ENCODE measurements around the gene COPB1. TPM values are rescaled to one million over a fixed set of nuclear protein-coding genes. Genes with fewer than 3 reads are reported as not detected.

COPB1 gene
- polyA plus RNA-seq, 1 donor (not counting 4 experiments of a cell fraction or from before 2014, with no cell fraction given), result 169 TPM

DNA sequence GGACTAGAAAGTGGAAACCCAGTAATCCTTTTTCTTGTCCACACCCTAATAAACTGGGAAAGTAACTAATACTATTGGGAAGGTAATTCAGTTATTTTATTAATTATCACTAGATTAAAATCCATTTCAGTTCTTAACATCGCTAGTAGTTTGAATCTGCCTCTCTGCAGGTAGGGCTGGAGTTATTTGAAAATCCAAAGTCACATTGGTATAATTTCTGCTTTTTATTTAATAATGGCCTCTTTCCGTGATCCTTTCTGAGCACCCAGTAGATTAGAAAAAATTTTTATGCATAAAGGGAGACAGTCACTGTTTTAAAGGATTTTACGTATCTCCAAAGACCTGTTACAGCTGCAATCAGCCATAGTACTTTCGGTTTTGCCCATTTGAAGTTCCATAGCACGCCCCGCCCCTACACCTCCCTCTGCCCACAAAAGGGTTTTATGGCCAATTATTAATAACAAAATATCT lies 605 bp upstream of the COPB1 start:
- dilution Hi-C loops (cut with MboI; ENCODE audit: extremely low pct_ligation_motif_present, low sequenced_read_pairs), result no loop called here
- Histone ChIP-seq H2AFZ (ENCODE audit: control insufficient read depth, low read length) (peak overlapping the region; percentile 45), H3K27me3 (ENCODE audit: control insufficient read depth, extremely low read depth, insufficient read depth, low read length) (no peaks in the 10 kb centered on the region), H4K20me1 (ENCODE audit: control insufficient read depth, extremely low read depth, insufficient read depth, low read length) (no peaks in the 10 kb centered on the region), H3K4me1 (ENCODE audit: control insufficient read depth, extremely low read depth, insufficient read depth, low read length) (peaks cover 4% of the 10 kb centered on the region), H3K27ac (ENCODE audit: control insufficient read depth, insufficient read depth, low read length) (peak overlapping the region; percentile 47), H3K4me2 (ENCODE audit: control insufficient read depth, extremely low read depth, insufficient read depth, low read depth, low read length) (peak overlapping the region; percentile 84), H3K9me1 (ENCODE audit: control insufficient read depth, extremely low read depth, insufficient read depth, low read length) (no peaks in the 10 kb centered on the region), H3K9me3 (ENCODE audit: control insufficient read depth, low read depth, low read length) (no peaks in the 10 kb centered on the region), H3K9ac (ENCODE audit: control insufficient read depth, extremely low read depth, insufficient read depth, low read length) (peak overlapping the region; percentile 83), H3K36me3 (ENCODE audit: control insufficient read depth in 2 of 2, extremely low read depth in 1 of 2, insufficient read depth in 2 of 2, low read length in 2 of 2) (peaks cover 7 to 12% of the 10 kb centered on the region in 2 experiments), H3K4me3 (ENCODE audit: control insufficient read depth in 2 of 3, extremely low read depth in 1 of 3, insufficient read depth in 2 of 3, low read depth in 1 of 3, low read length in 3 of 3) (peak overlapping the region; percentile 85 to 98 (median 95)), H3K79me2 (ENCODE audit: control insufficient read depth, insufficient read depth, low read length) (peaks cover 39% of the 10 kb centered on the region)
- TF ChIP-seq, protein P1, sequence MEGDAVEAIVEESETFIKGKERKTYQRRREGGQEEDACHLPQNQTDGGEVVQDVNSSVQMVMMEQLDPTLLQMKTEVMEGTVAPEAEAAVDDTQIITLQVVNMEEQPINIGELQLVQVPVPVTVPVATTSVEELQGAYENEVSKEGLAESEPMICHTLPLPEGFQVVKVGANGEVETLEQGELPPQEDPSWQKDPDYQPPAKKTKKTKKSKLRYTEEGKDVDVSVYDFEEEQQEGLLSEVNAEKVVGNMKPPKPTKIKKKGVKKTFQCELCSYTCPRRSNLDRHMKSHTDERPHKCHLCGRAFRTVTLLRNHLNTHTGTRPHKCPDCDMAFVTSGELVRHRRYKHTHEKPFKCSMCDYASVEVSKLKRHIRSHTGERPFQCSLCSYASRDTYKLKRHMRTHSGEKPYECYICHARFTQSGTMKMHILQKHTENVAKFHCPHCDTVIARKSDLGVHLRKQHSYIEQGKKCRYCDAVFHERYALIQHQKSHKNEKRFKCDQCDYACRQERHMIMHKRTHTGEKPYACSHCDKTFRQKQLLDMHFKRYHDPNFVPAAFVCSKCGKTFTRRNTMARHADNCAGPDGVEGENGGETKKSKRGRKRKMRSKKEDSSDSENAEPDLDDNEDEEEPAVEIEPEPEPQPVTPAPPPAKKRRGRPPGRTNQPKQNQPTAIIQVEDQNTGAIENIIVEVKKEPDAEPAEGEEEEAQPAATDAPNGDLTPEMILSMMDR (optimal IDR thresholded peaks at IDR 0.05 in 1 of 3, IDR thresholded peaks at IDR 0.05 in 1 of 3, conservative IDR thresholded peaks at IDR 0.05 in 1 of 3; ENCODE audit: extremely low read depth in 1 of 3, insufficient read depth in 2 of 3, low read length in 3 of 3), result no peak
- TF ChIP-seq EZH2 (IDR thresholded peaks at IDR 0.05; ENCODE audit: low read length), result no peak
- no peak for FAIRE-seq
- DNase-seq (ENCODE audit: low read depth, low spot score), result no peak

DNA sequence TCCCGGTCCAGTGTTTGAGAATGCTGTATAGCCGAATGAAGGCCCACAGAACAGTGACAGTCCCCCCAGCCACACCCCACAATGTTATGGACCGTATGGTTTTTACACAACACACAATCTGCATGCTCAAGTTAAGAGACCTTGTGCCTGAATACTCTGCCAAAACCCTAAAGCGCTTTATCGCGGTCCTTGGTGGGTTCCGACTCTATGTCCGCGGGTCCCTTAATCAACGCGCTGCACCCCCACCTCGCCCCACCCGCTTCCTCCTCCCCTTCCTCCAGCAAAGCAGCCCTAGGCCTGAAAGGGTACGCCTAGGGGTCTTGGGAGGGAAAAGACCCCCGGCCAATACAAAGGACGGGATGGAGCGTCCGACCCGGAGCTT lies 442 bp downstream of the COPB1 start:
- Histone ChIP-seq H4K20me1 (ENCODE audit: control insufficient read depth, extremely low read depth, insufficient read depth, low read length) (no peaks in the 10 kb centered on the region), H3K9ac (ENCODE audit: control insufficient read depth, extremely low read depth, insufficient read depth, low read length) (peak overlapping the region; percentile 83), H3K4me3 (ENCODE audit: control insufficient read depth in 2 of 3, extremely low read depth in 1 of 3, insufficient read depth in 2 of 3, low read depth in 1 of 3, low read length in 3 of 3) (peak overlapping the region; percentile 85 to 98 (median 95)), H3K9me3 (ENCODE audit: control insufficient read depth, low read depth, low read length) (no peaks in the 10 kb centered on the region), H3K9me1 (ENCODE audit: control insufficient read depth, extremely low read depth, insufficient read depth, low read length) (no peaks in the 10 kb centered on the region), H3K4me2 (ENCODE audit: control insufficient read depth, extremely low read depth, insufficient read depth, low read depth, low read length) (peak overlapping the region; percentile 80), H2AFZ (ENCODE audit: control insufficient read depth, low read length) (peak overlapping the region; percentile 65), H3K27ac (ENCODE audit: control insufficient read depth, insufficient read depth, low read length) (peak overlapping the region; percentile 74), H3K36me3 (ENCODE audit: control insufficient read depth in 2 of 2, extremely low read depth in 1 of 2, insufficient read depth in 2 of 2, low read length in 2 of 2) (peaks cover 5 to 9% of the 10 kb centered on the region in 2 experiments), H3K4me1 (ENCODE audit: control insufficient read depth, extremely low read depth, insufficient read depth, low read length) (peaks cover 4% of the 10 kb centered on the region), H3K79me2 (ENCODE audit: control insufficient read depth, insufficient read depth, low read length) (peaks cover 41% of the 10 kb centered on the region), H3K27me3 (ENCODE audit: control insufficient read depth, extremely low read depth, insufficient read depth, low read length) (no peaks in the 10 kb centered on the region)
- dilution Hi-C loops (cut with MboI; ENCODE audit: extremely low pct_ligation_motif_present, low sequenced_read_pairs), result no loop called here
- TF ChIP-seq, protein P1 (optimal IDR thresholded peaks at IDR 0.05 in 1 of 3, IDR thresholded peaks at IDR 0.05 in 1 of 3, conservative IDR thresholded peaks at IDR 0.05 in 1 of 3; ENCODE audit: extremely low read depth in 1 of 3, insufficient read depth in 2 of 3, low read length in 3 of 3), result no peak
- no peak for TF ChIP-seq EZH2 (IDR thresholded peaks at IDR 0.05; ENCODE audit: low read length)
- DNase-seq (ENCODE audit: low read depth, low spot score) (no peak), FAIRE-seq (no peak)

Measured in keratinocyte (primary cell).